ENCODE measurements around the gene DSG3.

GRCh38 chr18:31403409-31403808 is 44.1 kb upstream of the DSG3 start:
- TF ChIP-seq CTCF (IDR thresholded peaks at IDR 0.05; ENCODE audit: low read depth, low read length, poor library complexity, severe bottlenecking) (no peak), EZH2phosphoT487 (IDR thresholded peaks at IDR 0.05; ENCODE audit: borderline replicate concordance, low read length) (no peak)
